HPDE6-E6E7 (cell line): Measurements from ENCODE around the gene THOC2.
A peak's percentile ranks its signal among the peaks of the same experiment; 100 is the strongest.
"Not testable (repeated sequence)": the region's sequence is repeated elsewhere in the genome, so short reads cannot be mapped to it uniquely, and the experiment has no call there.

Source experiments
- DNase-seq: peaks from one replicate; pipeline ENCODE4 v3.0.0; 2011; ENCODE audit warnings: missing footprints; ENCODE audit errors: extremely low spot score

The THOC2 gene, protein sequence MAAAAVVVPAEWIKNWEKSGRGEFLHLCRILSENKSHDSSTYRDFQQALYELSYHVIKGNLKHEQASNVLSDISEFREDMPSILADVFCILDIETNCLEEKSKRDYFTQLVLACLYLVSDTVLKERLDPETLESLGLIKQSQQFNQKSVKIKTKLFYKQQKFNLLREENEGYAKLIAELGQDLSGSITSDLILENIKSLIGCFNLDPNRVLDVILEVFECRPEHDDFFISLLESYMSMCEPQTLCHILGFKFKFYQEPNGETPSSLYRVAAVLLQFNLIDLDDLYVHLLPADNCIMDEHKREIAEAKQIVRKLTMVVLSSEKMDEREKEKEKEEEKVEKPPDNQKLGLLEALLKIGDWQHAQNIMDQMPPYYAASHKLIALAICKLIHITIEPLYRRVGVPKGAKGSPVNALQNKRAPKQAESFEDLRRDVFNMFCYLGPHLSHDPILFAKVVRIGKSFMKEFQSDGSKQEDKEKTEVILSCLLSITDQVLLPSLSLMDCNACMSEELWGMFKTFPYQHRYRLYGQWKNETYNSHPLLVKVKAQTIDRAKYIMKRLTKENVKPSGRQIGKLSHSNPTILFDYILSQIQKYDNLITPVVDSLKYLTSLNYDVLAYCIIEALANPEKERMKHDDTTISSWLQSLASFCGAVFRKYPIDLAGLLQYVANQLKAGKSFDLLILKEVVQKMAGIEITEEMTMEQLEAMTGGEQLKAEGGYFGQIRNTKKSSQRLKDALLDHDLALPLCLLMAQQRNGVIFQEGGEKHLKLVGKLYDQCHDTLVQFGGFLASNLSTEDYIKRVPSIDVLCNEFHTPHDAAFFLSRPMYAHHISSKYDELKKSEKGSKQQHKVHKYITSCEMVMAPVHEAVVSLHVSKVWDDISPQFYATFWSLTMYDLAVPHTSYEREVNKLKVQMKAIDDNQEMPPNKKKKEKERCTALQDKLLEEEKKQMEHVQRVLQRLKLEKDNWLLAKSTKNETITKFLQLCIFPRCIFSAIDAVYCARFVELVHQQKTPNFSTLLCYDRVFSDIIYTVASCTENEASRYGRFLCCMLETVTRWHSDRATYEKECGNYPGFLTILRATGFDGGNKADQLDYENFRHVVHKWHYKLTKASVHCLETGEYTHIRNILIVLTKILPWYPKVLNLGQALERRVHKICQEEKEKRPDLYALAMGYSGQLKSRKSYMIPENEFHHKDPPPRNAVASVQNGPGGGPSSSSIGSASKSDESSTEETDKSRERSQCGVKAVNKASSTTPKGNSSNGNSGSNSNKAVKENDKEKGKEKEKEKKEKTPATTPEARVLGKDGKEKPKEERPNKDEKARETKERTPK (N-terminal part only)

DNA sequence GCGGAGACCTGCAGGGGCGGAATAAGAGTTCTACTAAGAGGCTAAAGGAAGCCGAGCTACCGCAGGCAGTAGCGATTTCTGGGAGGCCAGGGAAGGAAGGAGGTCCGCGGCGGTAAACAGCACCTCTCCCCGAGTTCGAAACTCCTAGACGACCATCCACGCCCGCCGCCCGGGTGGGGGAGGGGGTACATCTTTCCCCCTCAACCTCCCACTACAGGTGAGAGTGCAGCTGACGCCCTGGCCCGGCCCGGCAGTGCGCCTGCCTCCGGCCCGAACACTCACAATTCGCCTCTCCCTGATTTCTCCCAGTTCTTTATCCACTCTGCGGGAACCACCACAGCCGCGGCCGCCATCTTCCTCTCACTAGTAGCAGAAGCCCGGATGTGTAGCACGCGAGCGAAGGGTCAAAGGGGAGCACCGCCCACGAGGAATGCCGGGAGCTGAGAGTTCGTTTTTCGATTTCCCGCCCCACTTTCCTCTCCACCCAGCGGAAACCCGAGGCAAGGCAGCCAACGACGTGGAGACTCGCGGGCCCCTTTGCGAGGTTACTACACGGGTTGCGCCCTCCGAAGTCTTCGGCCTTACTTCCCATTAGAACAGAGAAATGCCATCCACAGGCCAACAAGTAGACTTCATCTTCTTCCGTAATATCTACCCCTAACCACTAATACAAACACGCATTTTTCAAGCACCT is at the start of gene THOC2:
Gene THOC2 (minus strand): TSS at position 383 of the 694 bp plus-strand sequence. CDS start 30 bp downstream, at position 353.
- DNase-seq, result peak; percentile 48

DNA sequence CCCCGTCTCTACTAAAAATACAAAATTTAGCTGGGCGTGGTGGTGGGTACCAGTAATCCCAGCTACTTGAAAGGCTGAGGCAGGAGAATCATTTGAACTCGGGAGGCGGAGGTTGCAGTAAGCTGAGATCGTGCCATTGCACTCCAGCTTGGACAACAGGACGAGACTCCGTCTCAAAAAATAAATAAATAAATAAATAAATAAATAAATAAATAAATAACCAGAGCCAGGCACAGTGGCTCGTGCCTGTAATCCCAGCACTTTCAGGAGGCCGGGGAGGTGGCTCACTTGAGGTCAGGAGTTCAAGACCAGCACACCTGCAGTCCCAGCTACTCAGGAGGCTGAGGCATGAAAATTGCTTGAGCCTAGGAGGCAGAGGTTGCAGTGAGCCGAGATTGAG is 48.9 kb upstream of the THOC2 start:
- not testable (repeated sequence) for DNase-seq

DNA sequence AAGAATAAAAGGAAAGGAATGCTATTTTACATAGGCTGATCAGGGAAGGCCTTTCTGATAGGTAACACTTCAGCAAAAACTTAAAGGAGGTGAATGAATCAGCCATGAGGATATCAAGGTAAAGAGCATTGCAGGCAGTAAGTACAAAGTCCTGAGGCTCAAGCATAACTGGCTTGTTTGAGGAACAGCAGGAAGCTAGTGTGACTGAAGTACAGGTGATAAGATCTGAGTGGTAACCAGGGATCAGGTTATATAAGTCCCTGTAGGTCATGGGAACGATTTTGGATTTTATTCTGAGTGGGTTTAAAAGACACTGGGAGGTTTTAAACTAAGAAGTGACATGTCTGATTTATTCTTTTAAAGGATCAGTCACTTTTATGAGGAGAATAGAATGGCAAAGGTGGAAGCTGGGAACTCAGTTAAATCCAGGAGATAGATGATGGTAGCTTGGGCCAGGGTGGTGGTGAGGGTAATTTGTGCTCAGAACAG is 47.1 kb upstream of the THOC2 start:
- no peak for DNase-seq

DNA sequence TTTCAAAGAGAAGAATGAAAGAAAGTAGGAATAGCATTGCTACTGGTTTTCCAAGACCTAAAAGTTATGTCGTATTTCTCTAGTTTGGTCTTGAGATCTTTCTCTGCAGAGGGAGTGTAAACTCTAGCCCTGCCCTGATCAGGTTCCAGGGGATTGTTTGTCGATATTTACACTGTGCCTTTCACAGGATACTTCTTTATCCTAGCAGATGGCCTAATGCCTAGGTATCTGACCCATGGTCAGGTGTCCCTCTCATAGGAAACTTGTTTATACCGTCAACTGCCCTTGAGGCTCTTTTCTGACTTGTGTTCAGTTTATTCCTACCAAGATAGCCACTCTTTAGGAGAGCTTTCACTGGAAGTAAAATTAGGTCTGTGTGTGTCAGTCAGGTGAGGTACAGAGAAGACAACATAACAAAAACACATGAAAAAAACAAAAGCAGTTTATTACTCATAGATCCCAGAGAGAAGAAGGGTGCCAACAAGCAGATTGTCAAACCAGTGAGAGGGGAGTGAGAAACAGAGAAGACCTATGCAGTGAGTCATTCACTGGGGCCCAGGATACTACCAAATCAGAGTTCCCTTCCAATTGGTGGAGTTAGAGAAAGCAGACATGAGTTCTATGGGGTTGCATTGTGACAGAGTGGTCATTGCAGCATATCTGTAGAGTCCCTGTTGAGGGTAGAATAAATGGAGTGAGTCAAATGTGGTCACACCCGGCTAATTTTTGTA is 40.6 kb upstream of the THOC2 start:
- DNase-seq, result no peak

DNA sequence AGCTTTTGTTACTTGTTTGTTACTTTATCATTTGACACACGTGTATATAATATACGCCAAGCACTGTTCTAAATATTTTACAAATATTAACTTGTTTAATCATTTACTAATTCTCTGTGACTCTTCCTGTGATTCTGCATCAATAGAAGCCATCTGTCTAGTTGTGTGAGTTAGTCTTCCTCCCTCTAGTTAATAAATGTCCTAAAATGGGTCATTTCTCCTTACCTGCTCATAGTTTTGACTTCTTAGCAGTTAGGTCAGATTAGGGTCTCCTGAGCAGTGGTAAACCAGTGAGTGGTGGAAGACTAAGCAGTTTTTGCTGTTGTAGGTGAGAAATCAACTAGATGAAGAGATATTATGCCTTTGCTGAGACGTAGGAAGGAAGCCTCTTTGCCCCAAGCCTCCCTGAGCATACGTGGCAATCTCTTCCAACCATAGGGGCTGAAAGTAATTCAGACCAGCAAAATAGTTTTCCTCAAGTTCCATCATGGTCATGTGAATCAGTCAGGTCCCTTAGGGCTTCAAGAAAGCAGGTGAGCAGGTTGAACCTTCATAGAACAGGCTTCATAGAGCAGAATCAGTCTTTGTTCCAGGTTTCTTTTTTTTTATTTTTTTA is 38.7 kb upstream of the THOC2 start:
- no peak for DNase-seq

DNA sequence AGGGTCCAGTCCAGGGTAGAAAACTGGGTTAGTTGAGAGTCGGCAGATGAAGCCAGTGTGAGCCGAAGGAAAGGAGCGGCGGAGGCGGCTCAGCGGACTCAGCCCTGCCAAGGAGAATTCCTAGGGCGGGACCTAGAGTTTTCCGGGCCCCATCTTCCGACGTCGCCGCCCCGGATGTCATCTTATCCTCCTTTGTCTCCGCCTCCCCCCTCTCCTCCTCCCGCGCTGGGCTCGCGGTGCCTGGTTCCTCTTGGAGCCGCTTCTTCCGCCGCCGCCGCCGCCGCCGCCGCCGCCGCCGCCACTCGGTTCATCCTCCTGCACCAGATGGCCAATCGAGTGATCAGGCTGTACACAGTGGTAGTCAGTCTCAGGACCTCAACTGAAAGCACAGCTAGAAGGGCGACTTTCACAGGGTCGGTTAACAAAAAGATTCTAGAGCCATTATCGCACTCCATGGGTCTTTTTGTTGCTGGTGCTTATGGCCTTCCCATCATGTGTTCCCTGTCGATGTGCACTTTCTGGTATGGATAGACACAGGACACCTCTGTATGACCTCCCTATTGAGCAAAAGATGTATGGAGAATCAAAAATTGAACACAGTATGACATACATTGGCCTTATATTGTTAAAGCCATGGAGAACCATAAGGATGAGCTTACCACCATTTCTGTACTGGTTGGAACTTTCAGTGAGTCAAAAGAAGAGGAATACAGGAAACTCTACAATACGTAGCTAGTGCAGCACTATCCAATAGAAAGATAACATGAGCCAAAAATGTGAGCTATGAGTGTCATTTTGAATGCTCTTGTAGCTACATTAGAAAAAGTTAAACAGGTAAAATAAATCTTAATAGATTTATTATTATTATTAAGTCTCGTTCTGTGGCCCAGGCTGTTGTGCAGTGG is 32.4 kb upstream of the THOC2 start:
- DNase-seq, result peak; percentile 56

DNA sequence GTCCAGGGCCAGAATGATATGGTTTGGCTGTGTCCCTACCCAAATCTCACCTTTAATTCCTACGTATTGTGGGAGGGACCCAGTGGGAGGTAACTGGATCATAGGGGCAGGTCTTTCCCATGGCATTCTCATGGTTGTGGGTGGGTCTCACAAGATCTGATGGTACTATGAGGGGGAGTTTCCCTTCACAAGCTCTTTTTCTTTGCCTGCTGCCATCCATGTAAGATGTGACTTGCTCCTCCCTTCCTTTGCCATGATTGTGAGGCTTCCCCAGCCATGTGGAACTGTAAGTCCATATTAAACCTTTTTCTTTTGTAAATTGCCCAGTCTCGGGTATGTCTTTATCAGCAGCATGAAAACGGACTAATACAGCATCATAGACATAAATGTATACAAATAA is 27.0 kb upstream of the THOC2 start:
- DNase-seq, result not testable (repeated sequence)

DNA sequence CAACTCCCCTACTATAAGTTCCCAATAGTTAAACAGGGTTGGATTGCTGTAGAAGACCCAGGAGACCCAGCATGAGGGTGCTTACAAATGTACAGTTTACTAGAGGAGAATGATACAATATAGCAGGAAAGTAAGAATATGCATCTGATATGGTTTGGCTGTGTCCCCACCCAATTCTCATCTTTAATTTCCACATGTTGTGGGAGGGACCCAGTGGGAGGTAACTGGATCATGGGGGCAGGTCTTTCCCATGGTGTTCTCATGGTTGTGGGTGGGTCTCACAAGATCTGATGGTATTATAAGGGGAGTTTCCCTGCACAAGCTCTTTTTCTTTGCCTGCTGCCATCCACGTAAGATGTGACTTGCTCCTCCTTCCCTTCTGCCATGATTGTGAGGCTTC is 24.9 kb upstream of the THOC2 start:
- not testable (repeated sequence) for DNase-seq

DNA sequence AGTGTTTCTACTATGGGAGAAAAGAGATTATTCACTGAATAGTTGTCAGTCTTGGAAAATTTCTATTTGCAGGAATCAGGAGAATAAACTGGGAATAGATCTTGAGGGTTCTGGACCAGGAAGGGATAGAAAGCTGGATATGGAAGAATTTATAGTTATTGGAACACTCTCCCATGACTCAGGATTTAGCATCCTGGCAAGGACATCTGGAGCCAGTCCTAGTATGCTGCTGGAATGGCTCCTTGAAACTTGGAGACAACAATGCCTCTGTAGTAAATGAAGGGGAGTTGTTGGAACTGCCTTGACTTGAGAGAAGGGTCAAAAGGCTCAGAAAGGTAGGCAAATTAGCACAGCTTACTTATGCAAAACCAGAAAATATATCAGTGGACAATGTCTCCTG is 23.5 kb upstream of the THOC2 start:
- no peak for DNase-seq

DNA sequence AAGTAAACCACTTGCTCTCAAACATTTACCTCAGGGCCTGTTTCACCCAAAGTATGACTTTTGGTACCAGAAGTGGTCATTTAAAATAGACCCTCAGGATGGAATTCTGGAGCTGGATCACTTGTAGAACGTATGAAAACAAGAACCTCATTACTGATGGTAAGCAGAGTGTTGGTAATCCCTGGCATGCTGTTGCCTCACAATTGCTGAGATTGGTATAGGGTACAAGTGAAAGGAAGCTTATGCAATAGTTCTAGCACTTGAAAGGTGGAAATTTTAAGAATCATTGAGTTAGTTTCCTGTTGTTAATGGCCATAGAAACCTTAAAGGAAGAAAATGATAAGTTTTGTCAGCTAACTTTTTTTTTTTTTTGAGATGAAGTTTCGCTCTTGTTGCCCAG is 22.3 kb upstream of the THOC2 start:
- DNase-seq, result no peak

DNA sequence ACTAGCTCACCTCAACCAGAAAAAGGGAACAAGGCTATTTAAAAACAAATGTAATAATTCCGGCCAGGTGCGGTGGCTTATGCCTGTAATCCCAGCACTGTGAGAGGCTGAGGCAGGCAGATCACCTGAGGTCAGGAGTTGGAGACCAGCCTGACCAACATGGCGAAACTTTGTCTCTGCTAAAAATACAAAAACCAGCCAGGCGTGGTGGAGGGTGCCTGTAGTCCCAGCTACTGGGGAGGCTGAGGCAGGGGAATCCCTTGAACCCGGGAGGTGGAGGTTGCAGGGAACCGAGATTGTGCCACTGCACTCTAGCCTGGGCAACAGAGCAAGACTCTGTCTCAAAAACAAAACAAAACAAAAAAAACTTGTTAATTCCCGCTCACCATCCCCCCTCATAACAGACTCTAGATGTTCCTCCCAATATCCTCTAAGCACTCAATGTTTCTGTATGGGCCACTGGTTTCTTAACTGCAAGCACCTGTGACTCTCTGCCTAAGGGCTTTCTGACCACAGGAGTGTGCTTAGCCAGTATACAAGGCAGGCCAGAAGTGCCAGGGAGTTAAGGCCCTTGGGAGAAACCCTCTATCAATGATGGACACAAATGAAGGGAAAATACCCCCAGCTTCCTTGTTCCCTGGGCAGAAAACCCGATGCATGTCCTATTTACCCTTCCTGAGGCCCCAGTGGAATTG is 21.0 kb upstream of the THOC2 start:
- no peak for DNase-seq

DNA sequence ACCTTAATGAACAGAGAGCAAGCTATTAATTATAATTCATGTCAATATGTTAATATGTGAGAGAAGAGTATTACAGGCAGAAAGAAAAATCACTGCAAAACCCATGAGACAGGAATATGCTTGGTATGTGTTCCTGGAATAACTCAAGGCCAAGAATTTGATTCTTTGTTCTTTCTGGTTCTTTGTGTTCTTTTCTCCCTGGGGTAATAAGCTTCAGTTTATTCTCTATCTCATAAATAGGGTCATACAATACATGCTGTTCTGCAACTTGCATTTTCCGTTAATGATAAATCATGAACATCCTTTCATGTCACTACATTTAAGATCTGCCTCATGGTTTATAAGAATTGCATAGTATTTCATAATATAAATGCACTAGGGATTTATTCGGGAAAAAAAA is 16.8 kb upstream of the THOC2 start:
- no peak for DNase-seq

DNA sequence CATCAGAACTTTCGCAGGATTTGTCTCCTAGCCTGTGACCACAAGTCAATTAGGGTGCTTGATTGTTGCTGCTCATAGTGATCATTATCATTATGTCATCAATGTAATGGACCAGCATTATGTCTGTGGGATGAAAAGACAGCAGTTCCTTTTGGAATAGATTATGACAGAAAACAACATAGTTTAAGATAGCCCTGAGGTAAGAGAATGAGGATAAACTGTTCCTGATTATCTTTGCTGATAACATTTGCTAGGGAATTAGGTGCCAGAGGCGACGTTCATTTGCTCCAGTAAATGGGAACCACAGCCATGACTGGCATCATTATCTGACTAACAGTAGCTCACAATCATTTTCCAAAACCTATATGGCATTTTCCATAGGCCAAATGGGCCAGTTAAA is 12.7 kb upstream of the THOC2 start:
- DNase-seq, result no peak

DNA sequence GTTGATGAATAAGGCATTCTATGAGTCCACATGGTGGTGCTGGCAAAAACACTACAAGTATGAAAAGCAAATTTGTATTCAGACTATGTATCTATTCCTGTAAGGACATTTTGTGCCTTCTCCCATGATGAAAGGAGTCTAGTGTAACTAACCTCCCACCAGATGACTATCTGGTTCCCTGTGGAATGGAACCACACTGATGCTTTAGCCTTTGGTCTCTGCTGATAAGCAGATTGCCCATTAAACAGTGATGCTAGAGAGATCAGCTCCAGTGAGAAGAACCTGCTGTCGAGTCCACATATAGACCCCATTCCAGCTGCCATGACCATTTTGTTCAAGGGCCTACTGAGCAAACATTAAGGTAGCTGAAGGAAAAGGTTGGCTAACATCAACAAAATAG is 10.5 kb upstream of the THOC2 start:
- DNase-seq, result no peak

DNA sequence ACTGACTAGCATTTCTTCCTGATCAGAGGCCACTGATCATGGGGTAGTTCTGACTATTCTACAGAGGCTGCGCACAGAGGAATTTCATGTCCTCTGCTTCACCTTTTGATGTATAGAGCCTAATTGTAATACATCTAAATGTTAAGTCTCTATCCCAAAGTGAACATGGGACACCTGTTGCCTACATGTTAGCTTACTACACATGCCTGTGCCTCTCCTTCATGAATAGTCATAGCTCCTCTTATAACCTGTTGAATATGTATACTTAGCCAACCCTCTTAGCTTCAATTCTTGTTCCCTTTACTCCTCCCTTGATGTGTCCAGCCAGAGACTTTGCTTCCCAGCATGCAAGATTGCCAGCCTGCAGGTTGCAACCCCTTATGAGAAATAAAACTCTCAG is 9.6 kb upstream of the THOC2 start:
- no peak for DNase-seq

DNA sequence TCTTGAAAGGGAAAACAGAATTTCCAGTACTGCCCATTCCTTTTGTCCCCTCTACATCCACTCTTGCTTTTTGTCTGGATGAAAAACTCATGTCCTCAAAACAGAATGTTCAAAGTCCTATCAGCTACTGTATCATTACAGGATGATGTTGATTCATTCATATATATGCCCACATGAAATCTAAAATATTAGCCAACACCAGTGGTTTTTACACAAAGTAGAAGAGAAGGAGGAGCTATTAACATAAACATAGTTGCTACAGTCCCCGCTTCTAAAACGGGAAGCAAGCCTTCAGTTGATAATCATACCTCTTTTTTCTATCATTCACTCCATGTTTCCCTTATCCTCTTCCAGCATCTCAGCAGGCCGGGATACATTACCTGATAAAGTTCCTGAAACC is 7.7 kb upstream of the THOC2 start:
- DNase-seq, result no peak

DNA sequence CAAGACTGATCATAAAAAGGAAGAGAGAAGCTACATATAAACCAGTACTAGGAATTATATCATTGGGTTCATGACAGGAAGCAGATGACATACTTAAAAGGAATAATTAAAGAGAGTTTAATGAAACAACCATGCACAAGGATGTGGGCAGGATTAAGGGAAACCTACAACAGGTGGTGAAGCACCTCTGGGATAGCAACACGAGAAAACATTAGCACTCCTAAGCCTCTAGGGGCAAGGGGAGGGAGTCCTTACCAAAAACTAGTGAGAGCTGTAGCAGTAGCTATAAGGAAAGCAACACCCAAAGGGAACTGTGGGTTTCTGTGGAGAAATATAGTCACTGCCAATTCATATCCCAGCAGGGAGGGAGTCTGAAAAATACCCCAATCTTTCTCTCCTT is 7.2 kb upstream of the THOC2 start:
- no peak for DNase-seq

DNA sequence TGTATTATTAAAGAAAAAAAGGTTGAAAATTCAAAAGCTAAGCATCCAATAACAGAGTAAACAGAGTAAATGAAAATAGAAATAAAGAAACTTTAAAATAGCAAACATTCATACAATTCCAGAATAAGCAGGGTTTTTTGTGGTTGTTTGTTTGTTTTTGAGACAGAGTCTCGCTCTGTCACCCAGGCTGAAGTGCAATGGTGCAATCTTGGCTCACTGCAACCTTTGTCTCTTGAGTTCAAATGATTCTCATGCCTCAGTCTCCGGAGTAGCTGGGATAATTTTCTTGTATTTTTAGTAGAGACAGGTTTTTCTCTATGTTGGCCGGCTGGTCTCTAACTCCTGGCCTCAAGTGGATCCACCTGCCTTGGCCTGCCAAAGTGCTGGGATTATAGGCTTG is 6.6 kb upstream of the THOC2 start:
- DNase-seq, result no peak
